IPS DF 4.7 (cell line): Measurements from ENCODE around the gene AKAP10.
"Not testable (repeated sequence)": the region's sequence is repeated elsewhere in the genome, so short reads cannot be mapped to it uniquely, and the experiment has no call there.

Source experiments
- DNase-seq: peaks from one replicate; pipeline ENCODE4 v3.0.0-alpha.2; 2013; ENCODE audit warnings: low spot score; ENCODE audit errors: extremely low read depth

AKAP10 gene

GRCh38 chr17:19867329-19868078, 110.1 kb downstream of the AKAP10 start, which contains the start of gene ULK2:
Gene ULK2, minus strand, starts transcription at chr17:19867936. Its CDS starts 519 bp downstream, at chr17:19867417.
- peak; percentile 14 for DNase-seq

DNA sequence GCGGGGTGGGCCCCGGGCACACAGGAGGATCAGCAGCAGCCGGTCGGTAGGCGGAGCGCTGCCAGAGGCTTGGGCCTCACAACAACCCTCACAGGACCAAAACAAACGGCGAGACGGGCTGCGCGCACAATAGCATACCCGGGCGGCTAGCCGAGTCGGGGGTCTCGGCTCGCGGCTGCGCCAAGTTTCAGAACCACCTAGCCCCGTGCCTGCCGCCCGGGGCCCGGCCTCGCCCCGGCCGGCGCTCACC, 110.6 kb downstream of the AKAP10 start:
- DNase-seq = peak; percentile 14

GRCh38 chr17:19865021-19865420, 112.6 kb downstream of the AKAP10 start:
- DNase-seq = no peak

GRCh38 chr17:19860647-19861177, 116.9 kb downstream of the AKAP10 start:
- DNase-seq = not testable (repeated sequence)

GRCh38 chr17:19857640-19858039, 120.0 kb downstream of the AKAP10 start:
- DNase-seq = no peak
